GM12878 (cell line): ENCODE data around the gene ZMYND11.

Experiments
- CREB1 ChIP-seq: IDR thresholded peaks from 2 replicates; pipeline ENCODE4 v1.6.1; 2012; ENCODE audit warnings: low read depth, mild to moderate bottlenecking, inconsistent platforms
- CTCF ChIP-seq, 3 experiments: IDR thresholded peaks in 2 of 3; conservative IDR thresholded peaks in 1 of 3; 2 replicates each; pipeline ENCODE4 v1.5.1; 2011; ENCODE audit warnings: low read depth in 3 of 3, low read length in 3 of 3, mild to moderate bottlenecking in 3 of 3, control low read depth in 2 of 3, moderate library complexity in 2 of 3, inconsistent platforms in 1 of 3, mixed read lengths in 1 of 3; ENCODE audit not compliant: control insufficient read depth in 2 of 3, insufficient read depth in 1 of 3; ENCODE audit errors: extremely low read depth in 1 of 3
- EP300 ChIP-seq, 2 experiments: fragments of 150-350 bp in 1 of 2; IDR thresholded peaks; 2 replicates each; pipeline ENCODE4 v1.6.1; 2011 to 2012; ENCODE audit warnings: low read depth in 2 of 2, low read length in 2 of 2, borderline replicate concordance in 1 of 2, improper control_type of control experiment in 1 of 2, inconsistent platforms in 1 of 2; ENCODE audit not compliant: control insufficient read depth in 1 of 2
- ETV6 ChIP-seq, 2 experiments: fragments of 450-650 bp in 1 of 2; IDR thresholded peaks in 1 of 2; conservative IDR thresholded peaks in 1 of 2; 2 replicates each; pipeline ENCODE4 v1.6.1; 2014; ENCODE audit warnings: antibody characterized with exemption in 1 of 2, borderline replicate concordance in 1 of 2, low read depth in 1 of 2, mild to moderate bottlenecking in 1 of 2, moderate library complexity in 1 of 2
- IRF4 ChIP-seq: IDR thresholded peaks from 2 replicates; pipeline ENCODE4 v1.6.1; 2011; ENCODE audit warnings: low read depth, low read length
- KDM1A ChIP-seq: fragments of 200-600 bp; sonication (generic); IDR thresholded peaks from 2 replicates; pipeline ENCODE4 v1.6.1; 2016; ENCODE audit warnings: borderline replicate concordance
- MTA2 ChIP-seq: fragments of 450-650 bp; IDR thresholded peaks from 2 replicates; pipeline ENCODE4 v1.6.1; 2016; ENCODE audit warnings: low read depth, mild to moderate bottlenecking, moderate library complexity
- NRF1 ChIP-seq: conservative IDR thresholded peaks from 2 replicates; pipeline ENCODE4 v1.6.1; 2011; ENCODE audit warnings: mild to moderate bottlenecking, low read depth, low read length, improper control_type of control experiment
- SP1 ChIP-seq: IDR thresholded peaks from one replicate; pipeline ENCODE4 v1.6.1; 2011; ENCODE audit warnings: low read depth, low read length
- SPI1 ChIP-seq: IDR thresholded peaks from 2 replicates; pipeline ENCODE4 v1.6.1; 2011; ENCODE audit warnings: low read depth, mild to moderate bottlenecking, low read length, moderate library complexity, borderline replicate concordance; ENCODE audit not compliant: insufficient read depth
- TAF1 ChIP-seq: IDR thresholded peaks from 2 replicates; pipeline ENCODE4 v1.6.1; 2011; ENCODE audit warnings: mild to moderate bottlenecking, low read depth, low read length, borderline replicate concordance
- ZSCAN29 ChIP-seq: fragments of 450-650 bp; IDR thresholded peaks from 2 replicates; pipeline ENCODE4 v1.6.1; 2017; ENCODE audit warnings: mild to moderate bottlenecking, moderate library complexity

GRCh38 chr10:200405-200804, 65.2 kb downstream of the ZMYND11 start:
- TF ChIP-seq CTCF (IDR thresholded peaks at IDR 0.05 in 2 of 3, conservative IDR thresholded peaks at IDR 0.05 in 1 of 3; ENCODE audit: control insufficient read depth in 2 of 3, extremely low read depth in 1 of 3, insufficient read depth in 1 of 3, low read depth in 3 of 3, low read length in 3 of 3), result no peak
- TF ChIP-seq KDM1A, result no peak
- no peak for TF ChIP-seq CREB1
- no peak for TF ChIP-seq SP1
- no peak for TF ChIP-seq MTA2
- TF ChIP-seq EP300 (IDR thresholded peaks at IDR 0.05; ENCODE audit: borderline replicate concordance in 1 of 2, control insufficient read depth in 1 of 2, low read depth in 2 of 2, low read length in 2 of 2), result no peak
- TF ChIP-seq IRF4, result no peak
- no peak for TF ChIP-seq ETV6 (conservative IDR thresholded peaks at IDR 0.05 in 1 of 2, IDR thresholded peaks at IDR 0.05 in 1 of 2; ENCODE audit: borderline replicate concordance in 1 of 2, low read depth in 1 of 2)
- no peak for TF ChIP-seq SPI1
- no peak for TF ChIP-seq ZSCAN29
- no peak for TF ChIP-seq NRF1
- no peak for TF ChIP-seq TAF1
